Neutrophil (primary cell): Measurements from ENCODE around the gene AMZ1.
"Not testable (repeated sequence)": the region's sequence is repeated elsewhere in the genome, so short reads cannot be mapped to it uniquely, and the experiment has no call there.

ENCODE experiments used
- H3K27ac ChIP-seq: fragments of 200-600 bp; sonication (generic); 2 replicates; pipeline ENCODE4 v1.5.1; 2016; ENCODE audit warnings: mild to moderate bottlenecking, moderate library complexity
- H3K27me3 ChIP-seq: fragments of 200-600 bp; sonication (generic); 2 replicates; pipeline ENCODE4 v1.6.0; 2016; ENCODE audit warnings: mild to moderate bottlenecking
- H3K36me3 ChIP-seq: fragments of 200-600 bp; sonication (generic); 2 replicates; pipeline ENCODE4 v1.5.1; 2017
- H3K4me1 ChIP-seq, 2 experiments: fragments of 200-600 bp in 1 of 2; sonication (generic) in 1 of 2; 1 replicate in 1 of 2; 2 replicates in 1 of 2; pipeline versions ENCODE4 v1.5.1 to v1.6.1; 2013 to 2016; ENCODE audit warnings: low read depth in 1 of 2, low read length in 1 of 2, mild to moderate bottlenecking in 1 of 2, moderate library complexity in 1 of 2; ENCODE audit not compliant: control insufficient read depth in 1 of 2, insufficient read depth in 1 of 2
- H3K4me3 ChIP-seq, 2 experiments: fragments of 200-600 bp in 1 of 2; sonication (generic) in 1 of 2; 1 replicate in 1 of 2; 2 replicates in 1 of 2; pipeline ENCODE4 v1.5.1; 2013 to 2016; ENCODE audit warnings: low read depth in 1 of 2, low read length in 1 of 2, mild to moderate bottlenecking in 1 of 2, moderate library complexity in 1 of 2
- H3K9me3 ChIP-seq: fragments of 200-600 bp; sonication (generic); 2 replicates; pipeline ENCODE4 v1.5.1; 2016
- TF ChIP-seq, protein P1 (sequence below): fragments of 200-600 bp; sonication (generic); IDR thresholded peaks from 2 replicates; pipeline ENCODE4 v1.5.1; 2016; ENCODE audit warnings: antibody characterized with exemption

AMZ1 gene

GRCh38 chr7:2725178-2726105 is 37.4 kb downstream of the AMZ1 start:
- Histone ChIP-seq H3K27ac (no peak overlapping the region), H3K4me1 (no peaks in the 10 kb centered on the region), H3K4me3 (no peak overlapping the region), H3K9me3 (no peaks in the 10 kb centered on the region), H3K27me3 (peaks cover 6% of the 10 kb centered on the region), H3K36me3 (no peaks in the 10 kb centered on the region)
- TF ChIP-seq, protein P1, sequence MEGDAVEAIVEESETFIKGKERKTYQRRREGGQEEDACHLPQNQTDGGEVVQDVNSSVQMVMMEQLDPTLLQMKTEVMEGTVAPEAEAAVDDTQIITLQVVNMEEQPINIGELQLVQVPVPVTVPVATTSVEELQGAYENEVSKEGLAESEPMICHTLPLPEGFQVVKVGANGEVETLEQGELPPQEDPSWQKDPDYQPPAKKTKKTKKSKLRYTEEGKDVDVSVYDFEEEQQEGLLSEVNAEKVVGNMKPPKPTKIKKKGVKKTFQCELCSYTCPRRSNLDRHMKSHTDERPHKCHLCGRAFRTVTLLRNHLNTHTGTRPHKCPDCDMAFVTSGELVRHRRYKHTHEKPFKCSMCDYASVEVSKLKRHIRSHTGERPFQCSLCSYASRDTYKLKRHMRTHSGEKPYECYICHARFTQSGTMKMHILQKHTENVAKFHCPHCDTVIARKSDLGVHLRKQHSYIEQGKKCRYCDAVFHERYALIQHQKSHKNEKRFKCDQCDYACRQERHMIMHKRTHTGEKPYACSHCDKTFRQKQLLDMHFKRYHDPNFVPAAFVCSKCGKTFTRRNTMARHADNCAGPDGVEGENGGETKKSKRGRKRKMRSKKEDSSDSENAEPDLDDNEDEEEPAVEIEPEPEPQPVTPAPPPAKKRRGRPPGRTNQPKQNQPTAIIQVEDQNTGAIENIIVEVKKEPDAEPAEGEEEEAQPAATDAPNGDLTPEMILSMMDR, result no peak

- Histone ChIP-seq H3K36me3 (peaks cover 8% of the 10 kb centered on the region), H3K4me3 (no peak overlapping the region), H3K27ac (no peak overlapping the region)
Measured at GRCh38 chr7:2726316-2727018, 38.5 kb downstream of the AMZ1 start.

GRCh38 chr7:2727206-2727605 is 39.2 kb downstream of the AMZ1 start:
- H3K36me3 ChIP-seq, H3K4me1 ChIP-seq, H3K4me3 ChIP-seq: not testable (repeated sequence)

More at GRCh38 chr7:2726316-2727018, 38.5 kb downstream of the AMZ1 start:
- TF ChIP-seq, protein P1, result no peak
- no peaks in the 10 kb centered on the region for H3K9me3 ChIP-seq
- no peaks in the 10 kb centered on the region for H3K27me3 ChIP-seq
- H3K4me1 ChIP-seq, result no peaks in the 10 kb centered on the region

GRCh38 chr7:2728316-2729030 is 40.5 kb downstream of the AMZ1 start:
- no peak overlapping the region for H3K27ac ChIP-seq
- no peak overlapping the region for H3K4me3 ChIP-seq
- TF ChIP-seq, protein P1, result no peak
- peaks cover 8% of the 10 kb centered on the region for H3K36me3 ChIP-seq
- no peaks in the 10 kb centered on the region for H3K4me1 ChIP-seq
- no peaks in the 10 kb centered on the region for H3K27me3 ChIP-seq
- H3K9me3 ChIP-seq, result no peaks in the 10 kb centered on the region

More at GRCh38 chr7:2727206-2727605, 39.2 kb downstream of the AMZ1 start:
- not testable (repeated sequence) for H3K9me3 ChIP-seq, H3K27ac ChIP-seq, H3K27me3 ChIP-seq

GRCh38 chr7:2729031-2729892 is 41.3 kb downstream of the AMZ1 start:
- no peak overlapping the region for H3K27ac ChIP-seq
- H3K9me3 ChIP-seq, result no peaks in the 10 kb centered on the region
- H3K27me3 ChIP-seq, result peaks cover 8% of the 10 kb centered on the region
- no peak overlapping the region for H3K4me3 ChIP-seq
- TF ChIP-seq, protein P1, result no peak
- peaks cover 8% of the 10 kb centered on the region for H3K36me3 ChIP-seq
- H3K4me1 ChIP-seq, result peaks cover 8% of the 10 kb centered on the region in 2 experiments
